Measurements from ENCODE around the gene OR51D1. TPM values are rescaled to one million over a fixed set of nuclear protein-coding genes. Genes with fewer than 3 reads are reported as not detected.

Gene OR51D1
- total RNA-seq, 1 donor from 2014 or later = not detected

DNA sequence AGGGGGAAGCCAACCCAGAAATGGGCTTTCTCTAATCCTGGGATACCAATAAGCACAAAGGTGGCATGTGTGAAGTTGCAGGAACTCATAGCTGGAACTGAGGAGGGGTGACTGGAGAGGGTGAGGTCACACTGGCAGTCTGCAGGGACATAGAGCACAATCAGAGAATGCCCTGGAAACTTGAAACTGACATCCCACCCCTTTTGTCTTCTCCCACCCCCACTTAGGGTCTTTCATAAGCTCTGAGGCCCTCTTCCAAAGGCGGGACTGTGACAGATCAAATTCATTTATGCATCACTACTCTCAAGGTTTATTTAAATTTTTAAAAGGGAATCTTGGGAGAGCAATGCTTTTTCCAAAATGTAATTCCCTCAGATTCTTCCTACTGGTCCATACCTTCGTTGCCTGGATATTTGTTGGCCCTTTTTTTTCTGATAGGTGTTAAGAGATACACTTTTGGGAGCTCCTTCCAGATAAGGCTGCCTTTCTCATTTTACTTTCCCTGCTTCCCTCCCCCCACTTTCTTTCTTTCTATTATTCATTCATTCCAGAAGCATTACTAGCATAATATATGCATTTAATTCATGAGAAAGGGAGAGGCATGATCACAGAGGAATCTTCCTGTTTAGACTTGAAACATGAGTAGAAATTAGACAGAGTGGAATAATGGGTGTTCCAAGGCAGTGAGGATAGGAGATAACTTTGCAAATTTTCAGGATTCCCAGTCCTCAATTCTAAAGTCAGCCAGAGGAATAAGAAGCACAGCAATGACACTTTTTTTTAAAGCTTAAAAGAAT is 45.5 kb downstream of the OR51D1 start:
- Mint-ChIP-seq H3K4me3 (ENCODE audit: unreplicated experiment) (no peak overlapping the region), H3K9me3 (ENCODE audit: unreplicated experiment) (no peaks in the 10 kb centered on the region), H3K4me1 (ENCODE audit: unreplicated experiment) (no peaks in the 10 kb centered on the region), H3K36me3 (ENCODE audit: low read depth, unreplicated experiment) (no peaks in the 10 kb centered on the region), H3K27me3 (ENCODE audit: unreplicated experiment) (no peaks in the 10 kb centered on the region), H3K27ac (ENCODE audit: unreplicated experiment) (no peak overlapping the region)
- TF ChIP-seq, protein P1, sequence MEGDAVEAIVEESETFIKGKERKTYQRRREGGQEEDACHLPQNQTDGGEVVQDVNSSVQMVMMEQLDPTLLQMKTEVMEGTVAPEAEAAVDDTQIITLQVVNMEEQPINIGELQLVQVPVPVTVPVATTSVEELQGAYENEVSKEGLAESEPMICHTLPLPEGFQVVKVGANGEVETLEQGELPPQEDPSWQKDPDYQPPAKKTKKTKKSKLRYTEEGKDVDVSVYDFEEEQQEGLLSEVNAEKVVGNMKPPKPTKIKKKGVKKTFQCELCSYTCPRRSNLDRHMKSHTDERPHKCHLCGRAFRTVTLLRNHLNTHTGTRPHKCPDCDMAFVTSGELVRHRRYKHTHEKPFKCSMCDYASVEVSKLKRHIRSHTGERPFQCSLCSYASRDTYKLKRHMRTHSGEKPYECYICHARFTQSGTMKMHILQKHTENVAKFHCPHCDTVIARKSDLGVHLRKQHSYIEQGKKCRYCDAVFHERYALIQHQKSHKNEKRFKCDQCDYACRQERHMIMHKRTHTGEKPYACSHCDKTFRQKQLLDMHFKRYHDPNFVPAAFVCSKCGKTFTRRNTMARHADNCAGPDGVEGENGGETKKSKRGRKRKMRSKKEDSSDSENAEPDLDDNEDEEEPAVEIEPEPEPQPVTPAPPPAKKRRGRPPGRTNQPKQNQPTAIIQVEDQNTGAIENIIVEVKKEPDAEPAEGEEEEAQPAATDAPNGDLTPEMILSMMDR (IDR thresholded peaks at IDR 0.05; ENCODE audit: unreplicated experiment) = no peak
- no peak for DNase-seq (ENCODE audit: low spot score)

DNA sequence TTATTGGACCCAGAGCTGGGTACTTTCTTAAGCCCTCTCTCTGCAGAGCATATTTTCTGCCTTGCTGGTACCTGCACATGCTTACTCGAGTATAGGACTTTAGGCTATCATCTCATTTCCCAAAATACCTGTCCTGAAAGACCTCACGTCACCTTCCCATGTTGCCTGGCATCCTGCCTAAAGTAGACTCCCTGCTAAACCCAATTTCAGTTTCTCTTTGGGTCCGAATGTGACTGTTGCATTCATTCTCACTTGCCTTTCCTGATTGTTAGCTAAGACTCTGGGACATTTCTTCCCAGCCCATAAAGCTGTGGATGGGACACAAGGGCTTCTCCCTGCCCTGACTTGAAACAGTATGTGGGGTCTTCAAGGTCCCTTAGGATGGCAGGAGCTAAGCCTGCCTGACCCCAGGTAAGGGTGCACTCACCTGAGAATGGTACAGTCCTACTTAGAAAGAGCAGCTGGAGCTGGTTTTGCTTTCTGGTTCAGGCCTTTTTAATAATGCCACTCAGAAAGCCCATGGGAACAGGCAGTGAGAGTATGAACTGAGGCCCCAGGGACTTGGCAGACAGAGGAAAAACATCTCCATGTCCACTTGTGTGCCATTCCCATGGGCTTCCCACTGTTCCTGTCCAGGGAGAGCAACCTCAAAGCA is 47.5 kb downstream of the OR51D1 start:
- no peaks in the 10 kb centered on the region for H3K4me1 Mint-ChIP-seq (ENCODE audit: unreplicated experiment)
- H3K27ac Mint-ChIP-seq (ENCODE audit: unreplicated experiment) = no peak overlapping the region
- no peaks in the 10 kb centered on the region for H3K27me3 Mint-ChIP-seq (ENCODE audit: unreplicated experiment)
- no peaks in the 10 kb centered on the region for H3K9me3 Mint-ChIP-seq (ENCODE audit: unreplicated experiment)
- no peak for DNase-seq (ENCODE audit: low spot score)
- TF ChIP-seq, protein P1 (IDR thresholded peaks at IDR 0.05; ENCODE audit: unreplicated experiment) = no peak
- no peaks in the 10 kb centered on the region for H3K36me3 Mint-ChIP-seq (ENCODE audit: low read depth, unreplicated experiment)
- H3K4me3 Mint-ChIP-seq (ENCODE audit: unreplicated experiment) = no peak overlapping the region

Other genes starting within 250 kb of the OR51D1 start
- gene TRIM21, start 243.8 kb upstream of the OR51D1 start, total RNA-seq (ENCODE audit: unreplicated experiment) = 28.1 TPM
- gene OR52K2, start 188.2 kb upstream of the OR51D1 start, total RNA-seq (ENCODE audit: unreplicated experiment) = not detected
- gene OR52K1, start 154.8 kb upstream of the OR51D1 start, total RNA-seq (ENCODE audit: unreplicated experiment) = not detected
- gene OR52M1, start 92.3 kb upstream of the OR51D1 start, total RNA-seq (ENCODE audit: unreplicated experiment) = not detected
- gene OR52I2, start 55.7 kb upstream of the OR51D1 start, total RNA-seq (ENCODE audit: unreplicated experiment) = not detected
- gene OR52I1, start 43.4 kb upstream of the OR51D1 start, total RNA-seq (ENCODE audit: unreplicated experiment) = not detected
- 15.2 TPM for gene TRIM68, start 29.2 kb upstream of the OR51D1 start, total RNA-seq (ENCODE audit: unreplicated experiment)
- not detected for gene OR51E1, start 6.5 kb downstream of the OR51D1 start, total RNA-seq (ENCODE audit: unreplicated experiment)
- gene OR51E2, start 60.4 kb downstream of the OR51D1 start, total RNA-seq (ENCODE audit: unreplicated experiment) = not detected
- gene MMP26, start 67.3 kb downstream of the OR51D1 start, total RNA-seq (ENCODE audit: unreplicated experiment) = not detected
- not detected for gene OR51F1, start 132.5 kb downstream of the OR51D1 start, total RNA-seq (ENCODE audit: unreplicated experiment)
- gene OR52R1, start 166.9 kb downstream of the OR51D1 start, total RNA-seq (ENCODE audit: unreplicated experiment) = not detected
- not detected for gene OR51F2, start 183.8 kb downstream of the OR51D1 start, total RNA-seq (ENCODE audit: unreplicated experiment)
- not detected for gene OR51S1, start 211.7 kb downstream of the OR51D1 start, total RNA-seq (ENCODE audit: unreplicated experiment)
- not detected for gene OR51T1, start 244.4 kb downstream of the OR51D1 start, total RNA-seq (ENCODE audit: unreplicated experiment)